ENCODE data around the gene FGFR3.
"Not testable (repeated sequence)": the region's sequence is repeated elsewhere in the genome, so short reads cannot be mapped to it uniquely, and the experiment has no call there.

FGFR3 gene

DNA sequence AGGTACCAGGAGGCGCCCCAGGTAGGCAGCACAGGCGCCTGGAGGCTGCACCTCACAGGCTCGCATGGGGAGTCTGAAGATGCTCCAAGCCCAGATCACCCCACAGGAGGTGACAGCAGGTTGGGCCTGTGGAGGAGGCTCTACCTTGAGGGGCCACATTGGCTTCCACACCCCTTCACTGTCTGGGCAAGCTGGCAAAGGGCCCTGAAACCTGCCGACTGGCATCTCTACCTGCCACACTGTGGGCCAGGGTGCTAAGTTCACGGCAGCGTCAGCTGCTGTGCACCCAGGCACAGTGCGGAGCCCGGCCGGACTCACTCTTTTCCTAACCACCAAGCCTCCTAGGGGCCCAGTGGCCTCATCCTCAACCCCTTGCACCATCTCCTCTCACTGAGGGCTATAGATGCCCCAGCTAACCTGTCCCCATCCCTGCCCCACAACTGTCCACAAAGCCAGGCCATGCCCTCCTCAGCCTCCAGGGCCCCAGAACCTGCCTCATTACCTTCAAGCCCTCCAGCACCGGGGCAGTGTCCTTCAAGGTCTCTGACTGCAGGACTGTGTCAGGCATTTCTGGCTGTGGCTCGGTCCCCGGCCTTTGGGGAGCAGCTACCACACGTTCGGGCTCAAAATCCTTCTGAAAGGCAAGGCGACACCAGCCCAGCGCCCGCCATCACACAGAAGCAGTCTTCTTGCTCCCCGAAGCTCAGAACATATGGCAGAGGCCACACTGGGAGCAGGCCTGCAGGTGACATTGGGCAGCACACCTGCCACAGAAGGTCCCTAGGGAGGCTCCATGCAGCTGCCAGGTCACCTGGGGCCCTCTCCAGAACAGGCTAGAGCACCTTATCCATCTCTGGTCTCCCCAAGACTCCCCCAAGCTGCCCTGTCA lies 28.8 kb downstream of the FGFR3 start:
- no peak for DNase-seq

DNA sequence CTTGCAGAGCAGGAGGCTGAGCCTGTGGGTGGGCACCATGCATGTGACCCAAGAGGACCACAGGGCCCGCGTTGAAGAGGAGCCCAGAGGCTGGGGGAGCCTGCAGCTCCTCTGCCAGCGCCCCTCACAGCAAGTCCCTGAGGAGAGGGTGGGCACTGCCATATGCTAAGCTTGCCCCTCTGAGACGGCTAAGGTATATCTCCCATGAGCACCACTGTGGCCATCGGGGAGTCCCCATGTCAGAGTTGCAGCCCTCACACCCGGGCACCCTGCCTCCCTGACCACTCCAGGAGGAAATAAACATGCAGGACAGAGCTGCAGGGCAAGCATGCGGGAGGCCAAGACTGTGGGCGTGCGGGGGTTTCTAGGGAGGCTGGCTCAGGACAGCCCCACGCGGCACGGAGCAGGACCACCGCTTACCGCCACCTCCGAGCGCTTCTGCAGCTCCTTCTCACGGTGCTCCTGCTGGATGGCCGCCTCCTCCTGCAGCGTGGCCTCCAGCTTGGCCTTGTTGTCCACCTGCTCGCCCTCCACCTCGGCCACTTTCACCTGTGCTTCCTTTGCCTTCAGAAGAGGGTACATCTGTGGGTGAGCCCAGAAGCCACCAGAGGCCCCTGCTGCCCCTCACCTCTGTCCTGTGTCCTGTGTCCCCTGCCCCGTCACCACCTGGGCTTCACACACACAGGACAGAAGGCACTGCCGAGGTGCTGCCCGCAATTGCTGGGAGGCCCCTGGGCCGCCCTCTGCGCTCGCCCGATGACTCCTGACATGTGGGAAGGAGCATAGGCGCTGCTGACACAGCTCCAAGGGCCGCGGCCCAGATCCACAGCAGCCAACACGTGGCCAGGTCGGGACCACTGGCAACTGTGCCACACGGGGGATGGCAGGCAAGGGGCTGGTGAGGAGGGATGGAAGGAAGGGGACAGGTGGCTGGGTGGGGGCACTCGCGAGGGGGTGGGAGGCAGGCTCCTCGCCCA lies 29.8 kb downstream of the FGFR3 start:
- no peak for DNase-seq

DNA sequence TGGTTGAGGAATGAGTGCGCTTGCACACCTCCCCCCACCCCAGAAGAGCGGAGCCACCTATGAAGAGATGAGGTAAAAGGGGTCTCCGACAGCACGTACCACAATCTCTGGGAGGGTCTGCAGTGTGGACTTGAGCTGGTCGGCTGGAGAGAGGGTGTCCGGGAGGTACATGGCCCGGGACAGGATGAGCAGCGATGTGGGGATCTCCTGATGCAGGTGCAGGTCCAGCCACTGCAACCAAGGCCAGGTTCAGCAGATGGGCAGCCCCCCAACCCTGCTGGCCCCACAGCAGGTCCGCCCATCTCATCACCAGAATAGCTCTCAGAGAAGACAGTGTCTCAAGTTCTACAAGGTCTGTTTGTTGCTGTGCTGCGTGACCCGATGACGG lies 30.4 kb downstream of the FGFR3 start:
- no peak for DNase-seq

DNA sequence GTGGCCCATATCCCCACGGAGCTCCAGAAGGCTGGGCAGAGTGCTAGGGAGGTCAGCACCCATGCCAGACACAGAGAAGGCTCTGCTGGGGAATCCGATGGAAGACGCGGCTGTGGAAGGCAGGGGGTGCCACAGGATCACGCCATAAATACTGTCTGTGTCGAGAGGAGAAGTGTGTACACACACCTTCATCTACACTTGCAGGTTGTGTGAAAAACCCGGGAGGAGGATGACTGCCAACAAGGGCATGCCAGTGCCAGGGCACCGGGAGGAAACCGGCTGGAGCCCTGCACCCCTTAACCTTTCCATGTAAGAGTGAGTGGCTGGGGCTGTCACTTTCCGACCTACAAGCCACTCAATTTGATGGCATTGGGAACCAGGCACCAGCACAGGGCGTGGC lies 31.7 kb downstream of the FGFR3 start:
- no peak for DNase-seq

DNA sequence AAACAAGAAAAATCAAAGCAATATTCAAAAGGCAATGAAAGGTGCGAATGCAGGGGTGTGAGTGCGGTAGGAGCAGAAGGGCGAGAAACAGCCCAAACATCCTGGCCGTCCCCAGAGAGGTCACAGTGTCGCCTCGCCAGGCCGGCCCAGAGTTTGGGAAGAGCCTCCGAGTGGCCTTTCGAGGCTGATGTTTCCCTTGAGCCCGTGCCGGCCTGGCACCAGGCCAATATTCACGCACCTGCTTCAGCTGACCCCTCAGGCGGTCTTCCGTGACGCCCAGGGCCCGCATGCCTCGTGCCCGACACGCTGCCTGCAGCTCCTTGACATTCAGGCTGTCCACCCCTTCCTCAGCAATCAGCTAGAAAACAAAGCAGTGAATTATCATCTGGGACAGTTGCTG lies 32.2 kb downstream of the FGFR3 start:
- no peak for DNase-seq

DNA sequence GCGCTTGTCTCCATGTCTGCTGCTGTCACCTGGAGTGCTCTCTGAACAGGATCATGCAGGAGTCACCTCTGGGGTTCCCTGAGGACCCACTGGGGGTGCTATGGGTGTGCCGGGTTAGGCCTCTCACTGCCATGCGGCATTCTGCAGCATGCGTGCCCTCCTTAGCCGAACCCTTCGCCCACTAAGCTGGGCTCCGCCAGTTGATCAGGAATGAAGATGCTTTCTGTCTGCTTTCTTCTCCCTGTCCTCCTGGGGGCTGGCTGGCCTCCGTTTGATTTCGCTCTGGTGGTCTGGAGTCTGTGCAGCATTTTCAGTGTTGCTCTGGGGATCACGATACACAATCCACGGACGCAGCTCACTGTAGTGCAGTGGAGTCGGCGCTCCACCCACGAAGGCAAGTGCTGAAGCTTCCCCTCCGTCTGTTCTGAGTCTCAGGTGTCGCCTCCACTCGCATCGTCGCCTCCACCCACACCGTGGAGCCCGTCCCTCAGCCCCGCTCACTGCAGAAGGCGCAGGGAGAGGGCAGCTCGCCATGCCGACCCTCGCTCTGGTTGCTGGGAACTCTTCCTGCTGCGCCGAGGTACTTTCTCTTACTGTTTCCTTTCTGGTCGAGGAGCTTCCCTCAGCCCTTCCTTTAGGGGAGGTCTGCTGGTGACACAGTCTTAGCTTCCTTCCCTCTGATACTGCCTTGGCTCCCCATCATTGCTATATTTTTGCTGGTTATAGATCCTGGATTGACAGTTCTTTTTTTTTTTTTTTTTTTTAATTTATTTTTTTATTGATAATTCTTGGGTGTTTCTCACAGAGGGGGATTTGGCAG lies 33.6 kb downstream of the FGFR3 start:
- DNase-seq = no peak

DNA sequence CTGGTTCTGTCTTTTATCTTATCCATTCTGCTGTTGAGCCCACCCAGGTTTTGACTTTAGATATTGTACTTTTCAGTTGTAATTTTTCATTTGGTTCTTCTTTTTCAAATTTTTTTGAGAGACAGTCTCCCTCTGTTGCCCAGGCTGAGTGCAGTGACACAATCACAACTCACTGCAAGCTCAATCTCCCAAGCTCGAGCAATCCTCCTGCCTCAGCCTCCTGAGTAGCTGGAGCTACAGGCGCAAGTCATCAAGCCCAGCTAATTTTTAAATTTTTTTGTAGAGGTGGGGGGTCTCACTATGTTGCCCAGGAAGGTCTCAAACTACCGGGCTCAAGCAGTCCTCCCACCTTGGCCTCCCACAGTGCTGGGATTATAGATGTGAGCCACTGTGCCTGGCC lies 37.1 kb downstream of the FGFR3 start:
- DNase-seq = no peak

DNA sequence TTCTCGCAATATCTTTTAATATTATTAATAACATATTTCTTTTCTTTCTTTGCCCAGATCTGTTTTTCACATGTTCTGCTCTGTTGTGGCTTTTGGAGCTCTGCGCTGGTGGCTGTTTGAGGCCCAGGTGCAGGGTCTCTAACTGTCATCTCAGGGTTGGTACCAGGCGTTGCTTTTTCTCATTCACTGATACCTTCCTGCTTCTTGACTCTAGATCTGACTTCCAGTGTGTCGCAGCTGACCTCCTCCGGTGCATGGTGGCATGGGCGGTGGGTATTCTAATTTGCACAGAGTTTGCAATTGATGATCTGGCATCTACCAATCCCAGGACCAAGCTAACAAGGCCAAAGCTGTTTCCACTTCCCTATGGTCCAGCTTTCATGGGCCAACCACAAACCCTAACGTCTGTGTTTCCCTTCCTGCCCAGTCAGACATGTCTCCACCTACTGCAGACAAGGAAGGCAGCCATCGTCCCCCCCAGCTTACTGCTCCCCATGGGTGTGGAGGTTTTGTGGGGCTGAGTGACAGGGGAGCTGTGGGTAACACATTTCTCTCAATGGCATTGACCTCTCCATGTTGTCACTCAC lies 37.6 kb downstream of the FGFR3 start:
- DNase-seq = no peak

DNA sequence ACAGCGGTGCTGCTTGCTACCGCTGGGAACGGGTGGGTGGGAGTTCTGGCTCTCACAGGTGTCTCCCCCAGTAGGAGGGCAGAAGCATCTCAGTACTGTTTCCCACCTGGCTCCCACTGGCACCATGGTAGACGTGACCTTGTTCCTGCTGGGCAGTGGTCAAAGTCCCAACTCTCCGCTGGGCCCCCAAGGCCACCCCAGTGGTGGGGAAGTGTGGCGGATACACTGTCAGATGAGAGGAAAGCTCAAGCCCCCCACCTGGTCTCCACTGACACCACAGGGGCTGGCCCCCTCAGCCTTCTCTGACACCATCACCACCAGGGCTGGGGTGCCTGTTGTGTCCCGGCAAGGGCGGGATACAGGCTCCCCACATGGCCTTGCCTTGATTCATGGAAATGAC lies 38.2 kb downstream of the FGFR3 start:
- DNase-seq = no peak

DNA sequence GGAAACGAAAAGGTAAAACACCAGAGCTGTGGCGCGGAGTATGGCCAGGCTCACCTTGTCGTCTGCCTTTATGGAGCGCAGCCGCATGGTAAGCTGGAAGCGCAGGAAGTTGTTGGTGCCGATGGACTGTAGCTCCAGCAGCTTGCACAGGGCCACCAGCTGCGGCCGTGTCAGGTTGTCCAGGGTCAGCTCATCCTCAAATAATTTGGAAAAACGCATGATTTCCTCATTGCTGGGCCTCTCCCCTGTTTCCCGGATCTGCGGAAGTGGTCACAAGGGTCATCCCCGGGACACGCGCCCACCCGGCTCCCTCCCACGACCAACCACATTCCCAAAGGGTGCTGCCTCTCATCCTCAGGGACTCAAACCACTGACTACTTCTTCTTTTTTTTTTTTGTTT lies 39.6 kb downstream of the FGFR3 start:
- DNase-seq = no peak

DNA sequence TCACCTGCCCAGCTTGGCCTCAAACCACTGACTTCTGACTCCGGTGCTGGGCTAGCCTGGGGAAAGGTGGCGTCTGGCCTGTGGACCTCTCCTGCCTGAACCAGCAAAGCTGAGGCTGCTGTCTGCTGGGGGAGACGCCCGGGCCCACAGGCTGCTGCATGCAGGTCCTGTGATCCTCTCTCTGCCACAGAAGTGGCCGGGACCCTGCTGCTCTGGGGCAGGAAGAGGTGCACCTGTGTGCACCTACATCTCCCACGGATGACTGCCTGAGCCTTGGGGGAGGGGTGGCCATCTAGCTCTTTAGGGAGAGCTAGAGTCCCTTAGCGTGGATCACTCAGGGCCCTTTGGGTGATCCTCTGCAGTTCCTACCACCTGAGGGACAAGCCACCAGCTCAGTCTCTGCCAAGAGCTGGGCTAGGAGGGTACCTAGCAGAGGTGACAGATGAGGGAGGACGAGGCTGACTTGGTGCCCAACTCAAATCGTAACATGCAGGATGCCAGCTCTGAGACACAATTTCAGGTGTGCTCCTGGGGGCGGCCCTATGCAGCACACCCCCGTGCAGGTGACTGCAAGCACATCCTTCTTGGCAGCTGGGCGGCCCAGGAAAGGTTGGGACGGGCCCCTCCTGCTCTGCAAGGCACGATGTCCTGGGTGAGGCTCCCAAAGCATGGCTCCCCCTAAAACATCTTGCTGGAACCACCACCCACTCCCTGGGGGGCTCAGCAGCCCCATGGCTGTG lies 40.4 kb downstream of the FGFR3 start:
- DNase-seq = no peak

DNA sequence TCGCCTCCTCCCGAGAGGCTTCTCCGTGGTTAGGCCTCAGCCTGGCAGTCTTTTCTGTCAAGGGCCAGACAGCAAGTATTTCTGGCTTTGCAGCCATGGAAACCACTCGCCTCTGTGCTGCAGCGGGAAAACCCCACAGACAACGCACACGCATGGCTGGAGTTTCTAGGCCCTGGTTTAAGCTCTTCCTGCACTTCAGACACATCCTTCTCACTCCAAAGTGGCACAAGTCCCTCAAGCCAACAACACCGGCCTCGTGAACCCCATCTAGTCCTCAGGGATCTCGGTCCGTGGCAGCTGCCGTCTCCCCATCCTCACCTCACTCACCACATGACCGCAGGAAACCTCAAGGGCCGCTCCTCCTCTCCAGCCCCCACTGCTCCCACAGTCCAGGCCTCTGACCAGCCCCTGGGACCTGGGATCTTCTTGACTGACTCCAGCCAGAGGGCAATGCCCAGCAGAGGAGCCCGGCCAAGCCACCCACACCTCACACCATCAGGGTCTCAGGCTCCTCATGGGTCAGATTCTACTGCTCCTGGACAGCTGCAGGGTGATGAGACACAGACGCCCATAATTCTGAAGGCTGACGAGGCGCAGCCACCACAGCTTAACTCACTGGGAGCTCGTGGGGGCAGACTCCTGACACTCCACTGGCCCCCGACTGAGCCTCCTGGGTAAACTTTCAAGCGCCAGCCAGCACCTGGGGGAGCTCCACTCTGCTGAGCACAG lies 41.1 kb downstream of the FGFR3 start:
- DNase-seq = no peak

DNA sequence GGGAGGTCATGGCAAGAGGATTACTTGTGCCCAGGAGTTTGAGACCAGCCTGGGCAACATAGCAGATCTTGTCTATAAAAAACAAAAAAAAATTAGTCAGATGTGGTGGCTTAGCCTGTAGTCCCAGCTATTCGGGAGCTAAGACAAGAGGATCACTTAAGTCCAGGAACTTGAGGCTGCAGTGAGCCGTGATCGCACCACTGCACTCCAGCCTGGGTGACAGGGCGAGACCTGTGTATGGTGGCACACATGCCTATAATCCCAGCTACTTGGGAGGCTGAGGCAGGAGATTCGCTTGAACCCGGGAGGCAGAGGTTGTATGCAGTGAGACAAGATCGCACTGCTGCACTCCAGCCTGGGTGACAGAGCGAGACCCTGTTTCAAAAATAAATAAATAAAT lies 42.7 kb downstream of the FGFR3 start:
- not testable (repeated sequence) for DNase-seq

DNA sequence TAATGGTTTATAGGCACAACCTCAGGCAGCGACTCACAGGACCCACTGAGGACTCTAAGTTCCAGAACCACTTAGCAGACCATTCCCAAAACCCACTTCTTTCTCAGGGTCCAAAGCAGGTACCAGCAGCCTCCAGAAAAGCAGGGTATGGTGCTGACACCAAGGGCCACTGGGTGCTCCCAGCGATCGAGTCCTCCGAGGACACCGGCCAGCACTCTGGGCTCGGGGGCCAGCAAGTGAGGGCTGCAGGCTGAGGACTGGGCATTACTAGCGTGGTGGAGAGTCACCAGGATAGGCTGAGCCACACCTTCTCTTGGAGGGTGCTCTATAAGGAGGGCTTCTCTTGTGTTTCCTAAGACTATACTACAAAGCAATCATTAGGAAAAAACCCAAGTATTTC lies 43.6 kb downstream of the FGFR3 start:
- DNase-seq = no peak

DNA sequence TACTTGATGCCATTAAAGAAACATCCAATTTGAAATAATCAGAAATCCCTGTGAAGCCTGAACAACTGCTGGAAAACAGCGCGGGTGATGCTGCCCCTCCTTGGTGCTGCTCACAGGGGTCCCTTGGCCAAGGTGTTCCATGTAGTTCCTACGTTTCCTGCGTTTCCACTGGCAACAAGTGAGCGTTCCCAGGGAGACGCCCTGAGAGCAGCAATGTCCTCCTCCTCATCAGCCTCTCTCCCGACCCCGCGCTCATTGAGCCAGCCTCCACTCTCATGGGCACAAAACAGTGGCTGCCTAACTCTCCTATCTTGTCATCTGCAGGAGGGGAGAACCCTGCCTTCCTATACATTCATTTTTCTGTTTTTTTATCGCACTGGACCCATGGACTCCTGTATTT lies 44.0 kb downstream of the FGFR3 start:
- no peak for DNase-seq

DNA sequence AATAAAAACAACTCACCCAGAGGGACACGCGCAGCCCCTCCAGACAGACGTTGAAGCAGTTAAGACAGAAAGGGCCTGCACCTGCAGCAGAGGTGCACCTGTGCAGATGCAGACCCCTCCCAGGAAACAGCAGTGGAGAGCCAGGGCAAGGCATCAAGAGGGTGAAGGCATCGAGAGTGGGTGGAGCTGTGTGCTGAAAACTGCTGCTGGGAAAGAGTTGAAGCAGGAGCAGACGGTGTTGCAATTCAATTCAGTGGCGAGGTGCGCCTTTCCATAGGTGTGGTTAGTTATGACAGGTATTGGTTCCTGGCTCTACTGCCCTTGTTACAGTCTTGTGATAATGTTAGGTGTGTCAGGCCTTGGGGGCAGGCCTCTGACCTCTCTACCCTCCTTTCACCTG lies 46.2 kb downstream of the FGFR3 start:
- DNase-seq = no peak

DNA sequence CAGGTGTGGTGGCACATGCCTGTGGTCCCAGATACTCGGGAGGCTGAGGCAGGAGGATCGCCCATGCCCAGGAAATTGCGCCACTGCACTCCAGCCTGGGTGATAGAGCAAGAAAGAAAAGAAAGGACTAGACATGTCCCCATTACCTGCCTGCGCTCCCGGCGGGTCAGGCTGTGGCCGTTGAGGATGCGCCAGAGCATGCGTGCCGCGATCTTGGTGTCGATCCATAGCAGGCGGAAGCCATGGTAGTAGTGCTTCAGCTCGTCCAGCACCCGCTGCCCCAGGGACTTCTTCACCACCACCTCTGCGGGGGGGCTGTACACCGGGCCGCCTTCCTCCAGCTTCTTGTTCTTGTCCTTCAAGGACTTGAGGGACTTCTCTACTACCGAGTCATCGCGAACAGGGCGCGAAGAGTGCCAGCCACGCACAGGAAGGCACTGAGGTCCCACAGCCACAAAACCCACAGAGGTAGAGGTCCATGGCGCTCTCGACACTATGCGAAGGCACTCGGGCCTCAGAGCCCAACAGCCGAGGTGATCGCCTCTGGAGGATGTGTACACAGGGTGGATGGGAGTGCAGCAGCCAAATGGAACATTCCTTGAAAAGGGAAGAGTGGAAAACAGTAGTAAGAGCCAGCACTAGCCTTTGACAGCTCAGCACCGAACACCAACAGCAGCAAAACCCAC lies 48.3 kb downstream of the FGFR3 start:
- DNase-seq = no peak

DNA sequence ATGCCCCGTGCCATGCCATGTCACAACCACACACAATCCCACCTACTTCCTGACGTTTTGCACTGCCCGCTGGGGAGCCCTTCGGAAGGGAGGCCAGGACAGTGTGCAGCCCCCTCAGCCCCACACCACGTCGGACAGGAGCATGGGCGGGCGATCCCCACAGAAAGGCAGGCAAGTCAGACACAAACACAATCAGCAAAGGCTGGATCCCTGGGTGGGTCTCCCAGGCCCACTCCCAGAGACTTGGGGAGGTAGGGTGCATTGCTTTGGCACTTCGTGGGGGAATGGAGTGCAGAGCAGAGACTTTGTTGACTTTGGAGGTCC lies 48.8 kb downstream of the FGFR3 start:
- no peak for DNase-seq

DNA sequence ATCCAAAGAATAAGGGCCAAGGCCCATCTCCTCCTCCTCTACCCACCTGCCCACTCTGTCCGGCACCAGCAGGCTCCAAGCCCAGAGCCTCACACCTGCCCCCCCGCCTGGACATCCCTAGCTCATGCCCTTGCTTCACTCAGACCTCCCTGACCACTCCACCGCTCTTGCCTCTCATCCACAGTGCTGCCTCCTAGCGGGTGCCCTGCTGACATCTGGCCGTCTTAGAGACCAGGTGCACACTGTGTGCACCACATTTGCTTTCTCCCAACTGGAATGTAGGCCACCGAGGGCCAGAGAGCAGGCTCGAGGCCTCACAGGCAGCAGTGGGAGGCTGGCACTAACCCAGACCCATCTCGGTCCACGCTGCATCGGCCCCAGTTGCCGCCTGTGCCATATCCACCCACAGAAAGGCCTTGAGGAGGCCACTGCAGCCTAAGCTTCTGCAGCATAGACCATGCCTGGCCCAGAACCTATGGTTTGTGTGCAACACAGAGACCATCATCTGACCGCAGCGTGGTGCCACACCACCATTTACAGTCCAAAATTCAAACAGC lies 49.3 kb downstream of the FGFR3 start:
- DNase-seq = no peak

DNA sequence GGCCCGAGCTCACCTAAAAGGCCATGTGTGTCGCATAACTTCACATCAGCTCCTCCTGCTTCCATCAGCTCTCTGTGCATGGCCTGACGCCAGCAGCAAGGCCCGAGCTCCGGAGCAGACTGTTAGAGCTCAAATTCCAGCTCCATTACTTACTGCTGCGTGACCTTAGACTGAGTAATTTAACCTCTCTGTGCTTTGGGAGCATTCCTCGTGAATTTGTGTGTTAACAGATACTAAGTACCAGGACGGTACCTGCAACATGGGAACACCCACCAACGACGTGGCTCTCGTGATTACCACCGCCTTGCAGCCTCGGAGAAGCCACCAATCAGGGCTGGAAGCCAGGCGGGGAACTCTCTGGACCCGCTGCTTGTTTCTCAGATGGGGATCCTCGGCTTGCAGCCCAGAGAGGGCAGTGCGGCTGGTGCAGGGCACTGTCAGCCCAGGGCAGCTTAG lies 49.9 kb downstream of the FGFR3 start:
- no peak for DNase-seq
